T-helper 1 cell treated with Interleukin-12 subunit alpha and Interleukin-12 subunit beta and Interleukin-4 antibody, amounts not matched to agents 30 μg/mL and 1 μg/mL, for 36 hours (primary cell): ENCODE data around the gene PSMG4.

ENCODE experiments used
- H3K27ac Mint-ChIP-seq: one replicate; pipeline ENCODE4 v1.8.0; 2021; ENCODE audit warnings: mild to moderate bottlenecking, mixed read lengths
- H3K27me3 Mint-ChIP-seq: one replicate; pipeline ENCODE4 v1.8.0; 2021; ENCODE audit warnings: low read depth, mixed read lengths
- H3K36me3 Mint-ChIP-seq: one replicate; pipeline ENCODE4 v1.8.0; 2021; ENCODE audit warnings: low read depth, mixed read lengths
- H3K4me1 Mint-ChIP-seq: one replicate; pipeline ENCODE4 v1.8.0; 2021; ENCODE audit warnings: low read depth, mixed read lengths
- H3K4me3 Mint-ChIP-seq: one replicate; pipeline ENCODE4 v1.8.0; 2021; ENCODE audit warnings: mild to moderate bottlenecking, moderate library complexity, mixed read lengths
- H3K9me3 Mint-ChIP-seq: one replicate; pipeline ENCODE4 v1.8.0; 2021; ENCODE audit warnings: mixed read lengths

Gene PSMG4

GRCh38 chr6:3258720-3259490, at the start of gene PSMG4:
TSS of gene PSMG4 (plus strand) at chr6:3258947. CDS start at chr6:3259023, 76 bp downstream.
- peak within 1 kb of the TSS; percentile 93 for H3K27ac Mint-ChIP-seq
- H3K27me3 Mint-ChIP-seq, result peaks cover 21% of the 10 kb centered on the region
- peak within 1 kb of the TSS; percentile 97 for H3K4me3 Mint-ChIP-seq
- H3K9me3 Mint-ChIP-seq, result peaks cover 4% of the 10 kb centered on the region
- H3K4me1 Mint-ChIP-seq, result peaks cover 24% of the 10 kb centered on the region
- H3K36me3 Mint-ChIP-seq, result peaks cover 2% of the 10 kb centered on the region

- H3K27ac Mint-ChIP-seq, result peak overlapping the region; percentile 67
Observed at GRCh38 chr6:3209114-3210023, 49.4 kb upstream of the PSMG4 start.

GRCh38 chr6:3210024-3210610, 48.6 kb upstream of the PSMG4 start:
- H3K9me3 Mint-ChIP-seq, result no peaks in the 10 kb centered on the region
- H3K36me3 Mint-ChIP-seq, result no peaks in the 10 kb centered on the region
- H3K4me1 Mint-ChIP-seq, result peaks cover 12% of the 10 kb centered on the region
- H3K27ac Mint-ChIP-seq, result no peak overlapping the region
- H3K4me3 Mint-ChIP-seq, result no peak overlapping the region
- peaks cover 13% of the 10 kb centered on the region for H3K27me3 Mint-ChIP-seq

More at GRCh38 chr6:3209114-3210023, 49.4 kb upstream of the PSMG4 start:
- Mint-ChIP-seq H3K9me3 (no peaks in the 10 kb centered on the region), H3K4me3 (peak overlapping the region; percentile 6), H3K36me3 (no peaks in the 10 kb centered on the region), H3K27me3 (peaks cover 7% of the 10 kb centered on the region), H3K4me1 (peaks cover 12% of the 10 kb centered on the region)

GRCh38 chr6:3211681-3212080, 47.1 kb upstream of the PSMG4 start:
- Mint-ChIP-seq H3K36me3 (no peaks in the 10 kb centered on the region), H3K27ac (no peak overlapping the region), H3K9me3 (no peaks in the 10 kb centered on the region), H3K4me3 (no peak overlapping the region), H3K4me1 (peaks cover 12% of the 10 kb centered on the region), H3K27me3 (peaks cover 17% of the 10 kb centered on the region)

- no peak overlapping the region for H3K27ac Mint-ChIP-seq
- no peaks in the 10 kb centered on the region for H3K36me3 Mint-ChIP-seq
- H3K4me3 Mint-ChIP-seq, result no peak overlapping the region
- peaks cover 12% of the 10 kb centered on the region for H3K4me1 Mint-ChIP-seq
- H3K9me3 Mint-ChIP-seq, result no peaks in the 10 kb centered on the region
- peaks cover 21% of the 10 kb centered on the region for H3K27me3 Mint-ChIP-seq
Observed at GRCh38 chr6:3212261-3212660, 46.5 kb upstream of the PSMG4 start.

- Mint-ChIP-seq H3K4me1 (peaks cover 12% of the 10 kb centered on the region), H3K36me3 (no peaks in the 10 kb centered on the region), H3K9me3 (no peaks in the 10 kb centered on the region), H3K27ac (no peak overlapping the region), H3K27me3 (peaks cover 28% of the 10 kb centered on the region), H3K4me3 (no peak overlapping the region)
Observed at GRCh38 chr6:3213334-3213695, 45.4 kb upstream of the PSMG4 start.

- Mint-ChIP-seq H3K27me3 (peaks cover 37% of the 10 kb centered on the region), H3K9me3 (no peaks in the 10 kb centered on the region), H3K36me3 (no peaks in the 10 kb centered on the region), H3K4me3 (no peak overlapping the region), H3K27ac (no peak overlapping the region), H3K4me1 (no peaks in the 10 kb centered on the region)
Observed at GRCh38 chr6:3214898-3215297, 43.8 kb upstream of the PSMG4 start.

- no peaks in the 10 kb centered on the region for H3K36me3 Mint-ChIP-seq
- no peak overlapping the region for H3K27ac Mint-ChIP-seq
- H3K4me3 Mint-ChIP-seq, result no peak overlapping the region
- peaks cover 8% of the 10 kb centered on the region for H3K9me3 Mint-ChIP-seq
- H3K27me3 Mint-ChIP-seq, result peaks cover 46% of the 10 kb centered on the region
- H3K4me1 Mint-ChIP-seq, result no peaks in the 10 kb centered on the region
Observed at GRCh38 chr6:3217286-3217685, 41.5 kb upstream of the PSMG4 start.

- Mint-ChIP-seq H3K36me3 (no peaks in the 10 kb centered on the region), H3K4me1 (no peaks in the 10 kb centered on the region), H3K4me3 (no peak overlapping the region), H3K27ac (no peak overlapping the region), H3K9me3 (peaks cover 8% of the 10 kb centered on the region), H3K27me3 (peaks cover 44% of the 10 kb centered on the region)
Observed at GRCh38 chr6:3218266-3218665, 40.5 kb upstream of the PSMG4 start.

- Mint-ChIP-seq H3K36me3 (no peaks in the 10 kb centered on the region), H3K27me3 (peaks cover 52% of the 10 kb centered on the region), H3K9me3 (peaks cover 8% of the 10 kb centered on the region), H3K27ac (no peak overlapping the region), H3K4me1 (no peaks in the 10 kb centered on the region), H3K4me3 (no peak overlapping the region)
Observed at GRCh38 chr6:3220366-3220765, 38.4 kb upstream of the PSMG4 start.

GRCh38 chr6:3221578-3221977, 37.2 kb upstream of the PSMG4 start:
- H3K27ac Mint-ChIP-seq, result no peak overlapping the region
- peaks cover 2% of the 10 kb centered on the region for H3K4me1 Mint-ChIP-seq
- H3K27me3 Mint-ChIP-seq, result peaks cover 60% of the 10 kb centered on the region
- H3K9me3 Mint-ChIP-seq, result peaks cover 8% of the 10 kb centered on the region
- H3K36me3 Mint-ChIP-seq, result no peaks in the 10 kb centered on the region
- H3K4me3 Mint-ChIP-seq, result no peak overlapping the region

- H3K9me3 Mint-ChIP-seq, result peaks cover 8% of the 10 kb centered on the region
- no peak overlapping the region for H3K27ac Mint-ChIP-seq
- peaks cover 5% of the 10 kb centered on the region for H3K4me1 Mint-ChIP-seq
- no peaks in the 10 kb centered on the region for H3K36me3 Mint-ChIP-seq
- H3K4me3 Mint-ChIP-seq, result no peak overlapping the region
- H3K27me3 Mint-ChIP-seq, result peaks cover 59% of the 10 kb centered on the region
Observed at GRCh38 chr6:3222506-3223038, 36.2 kb upstream of the PSMG4 start.

GRCh38 chr6:3226042-3226441, 32.7 kb upstream of the PSMG4 start:
- H3K27me3 Mint-ChIP-seq, result peaks cover 70% of the 10 kb centered on the region
- no peaks in the 10 kb centered on the region for H3K36me3 Mint-ChIP-seq
- no peak overlapping the region for H3K4me3 Mint-ChIP-seq
- peaks cover 8% of the 10 kb centered on the region for H3K9me3 Mint-ChIP-seq
- H3K4me1 Mint-ChIP-seq, result peaks cover 19% of the 10 kb centered on the region
- H3K27ac Mint-ChIP-seq, result no peak overlapping the region
